ENCODE measurements around the gene PTGIR.

Gene PTGIR

GRCh38 chr19:46601318-46602224 is 23.3 kb downstream of the PTGIR start, which contains the start of gene CALM3:
CALM3 (plus strand) TSS chr19:46601330; CDS start chr19:46601435, 105 bp downstream.
- DNase-seq (ENCODE audit: low read depth in 2 of 2) = no peak

- DNase-seq (ENCODE audit: low read depth in 2 of 2) = peak; percentile 94 to 96
Measured at GRCh38 chr19:46600384-46601317, 24.2 kb downstream of the PTGIR start.

GRCh38 chr19:46599716-46600373 is 25.0 kb downstream of the PTGIR start:
- no peak for DNase-seq (ENCODE audit: low read depth in 2 of 2)

GRCh38 chr19:46598372-46598917 is 26.4 kb downstream of the PTGIR start:
- no peak for DNase-seq (ENCODE audit: low read depth in 2 of 2)

- DNase-seq (ENCODE audit: low read depth in 2 of 2) = no peak
Measured at GRCh38 chr19:46596008-46596407, 28.9 kb downstream of the PTGIR start.

- no peak for DNase-seq (ENCODE audit: low read depth in 2 of 2)
Measured at GRCh38 chr19:46591870-46592269, 33.0 kb downstream of the PTGIR start.

- DNase-seq (ENCODE audit: low read depth in 2 of 2) = no peak
Measured at GRCh38 chr19:46591254-46591653, 33.6 kb downstream of the PTGIR start.

GRCh38 chr19:46587861-46588260 is 37.0 kb downstream of the PTGIR start:
- no peak for DNase-seq (ENCODE audit: low read depth in 2 of 2)

GRCh38 chr19:46586294-46586693 is 38.6 kb downstream of the PTGIR start:
- DNase-seq (ENCODE audit: low read depth in 2 of 2) = no peak

- DNase-seq (ENCODE audit: low read depth in 2 of 2) = no peak
Measured at GRCh38 chr19:46585539-46585938, 39.4 kb downstream of the PTGIR start.

GRCh38 chr19:46580247-46580646 is 44.6 kb downstream of the PTGIR start:
- no peak for DNase-seq (ENCODE audit: low read depth in 2 of 2)

GRCh38 chr19:46579361-46579879 is 45.5 kb downstream of the PTGIR start:
- peak in 1 of 2 donors; percentile 34 for DNase-seq (ENCODE audit: low read depth in 2 of 2)

- DNase-seq (ENCODE audit: low read depth in 2 of 2) = no peak
Measured at GRCh38 chr19:46578450-46578849, 46.4 kb downstream of the PTGIR start.

- peak; percentile 10 to 23 for DNase-seq (ENCODE audit: low read depth in 2 of 2)
Measured at GRCh38 chr19:46574533-46574932, 50.4 kb downstream of the PTGIR start.

- no peak for DNase-seq (ENCODE audit: low read depth in 2 of 2)
Measured at GRCh38 chr19:46573679-46574498, 51.0 kb downstream of the PTGIR start.

GRCh38 chr19:46571495-46571894 is 53.4 kb downstream of the PTGIR start:
- no peak for DNase-seq (ENCODE audit: low read depth in 2 of 2)

Data from stimulated activated CD8-positive, alpha-beta memory T cell treated with anti-CD3 and anti-CD28 coated beads, Interleukin-2, amount 100 ng/mL, for 48 hours (primary cell).